Measurements from ENCODE around the gene URM1. TPM values are rescaled to one million over a fixed set of nuclear protein-coding genes. Genes with fewer than 3 reads are reported as not detected.

Gene URM1
- total RNA-seq, 1 donor from 2014 or later: 10.3 TPM

DNA sequence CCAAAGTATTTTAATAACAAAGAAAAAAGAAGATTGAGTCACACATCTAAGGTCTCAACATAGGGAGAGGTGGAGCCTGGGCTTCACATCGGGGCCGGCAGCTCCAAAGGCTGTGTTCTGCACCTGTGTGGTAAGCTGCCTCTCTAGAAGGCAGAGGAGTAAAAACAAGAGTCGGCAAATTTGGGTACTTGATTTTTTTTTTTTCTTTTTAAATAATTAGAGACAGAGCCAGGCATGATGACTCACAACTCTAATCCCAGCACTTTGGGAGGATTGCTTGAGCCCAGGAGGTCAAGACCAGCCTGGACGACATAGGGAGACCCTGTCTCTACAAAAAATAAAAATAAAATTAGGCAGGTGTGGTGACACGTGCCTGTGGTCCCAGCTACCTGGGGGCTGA, 4.7 kb downstream of the URM1 start:
- TF ChIP-seq EZH2phosphoT487 (IDR thresholded peaks at IDR 0.05) (no peak), EZH2 (IDR thresholded peaks at IDR 0.05) (no peak)
- TF ChIP-seq, protein P1, sequence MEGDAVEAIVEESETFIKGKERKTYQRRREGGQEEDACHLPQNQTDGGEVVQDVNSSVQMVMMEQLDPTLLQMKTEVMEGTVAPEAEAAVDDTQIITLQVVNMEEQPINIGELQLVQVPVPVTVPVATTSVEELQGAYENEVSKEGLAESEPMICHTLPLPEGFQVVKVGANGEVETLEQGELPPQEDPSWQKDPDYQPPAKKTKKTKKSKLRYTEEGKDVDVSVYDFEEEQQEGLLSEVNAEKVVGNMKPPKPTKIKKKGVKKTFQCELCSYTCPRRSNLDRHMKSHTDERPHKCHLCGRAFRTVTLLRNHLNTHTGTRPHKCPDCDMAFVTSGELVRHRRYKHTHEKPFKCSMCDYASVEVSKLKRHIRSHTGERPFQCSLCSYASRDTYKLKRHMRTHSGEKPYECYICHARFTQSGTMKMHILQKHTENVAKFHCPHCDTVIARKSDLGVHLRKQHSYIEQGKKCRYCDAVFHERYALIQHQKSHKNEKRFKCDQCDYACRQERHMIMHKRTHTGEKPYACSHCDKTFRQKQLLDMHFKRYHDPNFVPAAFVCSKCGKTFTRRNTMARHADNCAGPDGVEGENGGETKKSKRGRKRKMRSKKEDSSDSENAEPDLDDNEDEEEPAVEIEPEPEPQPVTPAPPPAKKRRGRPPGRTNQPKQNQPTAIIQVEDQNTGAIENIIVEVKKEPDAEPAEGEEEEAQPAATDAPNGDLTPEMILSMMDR (IDR thresholded peaks at IDR 0.05): no peak
- no peak overlapping the region for H3K4me2 ChIP-seq
- H3K4me1 ChIP-seq: peaks cover 4% of the 10 kb centered on the region
- DNase-seq (ENCODE audit: low spot score): no peak
- H3K79me2 ChIP-seq (ENCODE audit: low read depth): peaks cover 14% of the 10 kb centered on the region
- H3F3A ChIP-seq (ENCODE audit: low read depth): no peaks in the 10 kb centered on the region
- H3K4me3 Mint-ChIP-seq: no peak overlapping the region
- H3K27ac ChIP-seq: no peak overlapping the region
- no peaks in the 10 kb centered on the region for H3K36me3 ChIP-seq
- H3K27me3 Mint-ChIP-seq (ENCODE audit: insufficient read depth, low read depth): peaks cover 4% of the 10 kb centered on the region
- no peak overlapping the region for H3K4me3 ChIP-seq
- no peaks in the 10 kb centered on the region for H3K9me3 Mint-ChIP-seq
- H4K20me1 ChIP-seq (ENCODE audit: low read depth): peaks cover 69% of the 10 kb centered on the region
- H3K4me1 Mint-ChIP-seq: peaks cover 29% of the 10 kb centered on the region
- H3K36me3 Mint-ChIP-seq: peaks cover 19% of the 10 kb centered on the region
- H2AFZ ChIP-seq (replicated peaks): no peak overlapping the region
- no peak overlapping the region for H3K27ac Mint-ChIP-seq
- H3K9me3 ChIP-seq (ENCODE audit: low read depth): no peaks in the 10 kb centered on the region
- H3K9ac ChIP-seq: no peak overlapping the region
- H3K27me3 ChIP-seq: peaks cover 18% of the 10 kb centered on the region

DNA sequence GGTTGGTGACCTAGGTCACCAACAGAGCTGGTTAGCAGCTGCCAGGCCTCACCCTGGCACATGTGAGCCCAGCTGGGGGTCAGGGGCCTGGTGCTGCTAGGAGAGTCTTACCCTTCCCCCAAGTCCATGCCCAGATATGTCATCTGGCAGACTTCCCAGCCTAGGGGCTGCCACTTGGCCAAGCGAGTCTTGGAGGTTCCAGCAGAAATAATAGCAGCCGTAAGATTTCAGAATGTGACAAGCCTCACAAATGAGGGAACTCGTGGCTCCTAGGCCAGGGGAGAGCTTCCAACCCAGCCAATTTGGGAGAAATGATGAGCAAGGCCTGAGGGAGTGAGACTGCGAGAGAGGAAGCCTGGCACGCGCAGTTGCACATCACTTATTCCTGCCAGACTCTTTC, 11.1 kb downstream of the URM1 start:
- no peak for TF ChIP-seq EZH2 (IDR thresholded peaks at IDR 0.05)
- TF ChIP-seq EZH2phosphoT487 (IDR thresholded peaks at IDR 0.05): no peak
- TF ChIP-seq, protein P1 (IDR thresholded peaks at IDR 0.05): no peak
- Histone ChIP-seq H3K9me3 (ENCODE audit: low read depth) (no peaks in the 10 kb centered on the region), H2AFZ (replicated peaks) (no peak overlapping the region), H3K36me3 (no peaks in the 10 kb centered on the region), H3K4me3 (no peak overlapping the region), H3K4me2 (peak overlapping the region; percentile 73), H3K27me3 (peaks cover 82% of the 10 kb centered on the region), H3F3A (ENCODE audit: low read depth) (peaks cover 23% of the 10 kb centered on the region), H3K79me2 (ENCODE audit: low read depth) (no peaks in the 10 kb centered on the region), H4K20me1 (ENCODE audit: low read depth) (peaks cover 98% of the 10 kb centered on the region), H3K4me1 (peaks cover 23% of the 10 kb centered on the region), H3K27ac (no peak overlapping the region), H3K9ac (no peak overlapping the region)
- no peak for DNase-seq (ENCODE audit: low spot score)
- H3K9me3 Mint-ChIP-seq: no peaks in the 10 kb centered on the region
- peaks cover 14% of the 10 kb centered on the region for H3K27me3 Mint-ChIP-seq (ENCODE audit: insufficient read depth, low read depth)
- H3K4me3 Mint-ChIP-seq: peak overlapping the region; percentile 76
- H3K4me1 Mint-ChIP-seq: peaks cover 67% of the 10 kb centered on the region
- H3K36me3 Mint-ChIP-seq: peaks cover 12% of the 10 kb centered on the region
- H3K27ac Mint-ChIP-seq: peak overlapping the region; percentile 97

DNA sequence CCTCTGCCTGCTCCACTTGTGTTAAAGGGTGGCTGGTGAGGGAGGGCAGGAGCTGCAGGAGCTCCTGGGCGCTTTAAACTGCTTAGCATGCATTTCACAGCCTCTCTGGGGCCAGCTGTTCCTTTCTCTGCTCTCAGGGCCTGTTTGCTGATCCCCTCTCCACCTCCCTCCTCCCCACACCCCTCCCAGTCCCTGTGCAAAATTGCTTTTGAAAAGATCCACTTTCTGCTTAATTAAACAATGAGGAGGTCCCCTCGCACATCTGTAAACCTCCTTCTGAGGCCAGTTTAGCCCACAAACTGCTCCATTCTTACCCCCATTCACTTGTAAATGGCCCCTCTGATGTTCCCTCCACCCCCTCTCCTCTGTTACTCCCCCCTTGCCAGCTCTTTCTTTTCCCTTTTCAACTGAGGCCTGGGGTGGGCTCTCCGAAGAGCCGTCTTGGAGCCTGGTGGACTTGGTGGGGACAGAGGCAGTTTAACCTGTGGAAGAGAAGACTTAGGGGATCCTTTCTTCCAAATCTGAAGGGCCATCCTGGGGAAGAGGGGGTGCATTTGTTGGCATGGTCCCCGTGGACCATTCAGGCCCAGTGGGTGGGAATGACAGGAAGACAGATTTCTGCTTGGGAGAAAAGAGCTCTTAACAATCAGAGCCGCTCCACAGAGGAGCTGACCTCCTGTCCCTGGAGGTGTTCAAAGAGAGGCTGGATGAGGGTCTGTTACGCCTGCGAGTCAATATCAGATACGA, 12.0 kb downstream of the URM1 start:
- Histone ChIP-seq H3F3A (ENCODE audit: low read depth) (peaks cover 23% of the 10 kb centered on the region), H4K20me1 (ENCODE audit: low read depth) (peaks cover 98% of the 10 kb centered on the region), H3K4me2 (peak overlapping the region; percentile 73), H3K27me3 (peaks cover 92% of the 10 kb centered on the region), H3K79me2 (ENCODE audit: low read depth) (no peaks in the 10 kb centered on the region), H3K9me3 (ENCODE audit: low read depth) (no peaks in the 10 kb centered on the region), H3K27ac (no peak overlapping the region), H3K4me1 (peaks cover 23% of the 10 kb centered on the region), H2AFZ (replicated peaks) (no peak overlapping the region), H3K4me3 (peak overlapping the region; percentile 20), H3K36me3 (no peaks in the 10 kb centered on the region), H3K9ac (no peak overlapping the region)
- TF ChIP-seq EZH2phosphoT487 (IDR thresholded peaks at IDR 0.05): peak; percentile 43
- TF ChIP-seq, protein P1 (IDR thresholded peaks at IDR 0.05): no peak
- peak; percentile 52 for TF ChIP-seq EZH2 (IDR thresholded peaks at IDR 0.05)
- Mint-ChIP-seq H3K9me3 (no peaks in the 10 kb centered on the region), H3K4me1 (peaks cover 77% of the 10 kb centered on the region), H3K27me3 (ENCODE audit: insufficient read depth, low read depth) (peaks cover 17% of the 10 kb centered on the region), H3K4me3 (peak overlapping the region; percentile 76), H3K27ac (peak overlapping the region; percentile 97), H3K36me3 (peaks cover 19% of the 10 kb centered on the region)
- peak; percentile 89 for DNase-seq (ENCODE audit: low spot score)
